ENCODE measurements around the gene GSTM4.
A peak's percentile ranks its signal among the peaks of the same experiment; 100 is the strongest.

The GSTM4 gene

DNA sequence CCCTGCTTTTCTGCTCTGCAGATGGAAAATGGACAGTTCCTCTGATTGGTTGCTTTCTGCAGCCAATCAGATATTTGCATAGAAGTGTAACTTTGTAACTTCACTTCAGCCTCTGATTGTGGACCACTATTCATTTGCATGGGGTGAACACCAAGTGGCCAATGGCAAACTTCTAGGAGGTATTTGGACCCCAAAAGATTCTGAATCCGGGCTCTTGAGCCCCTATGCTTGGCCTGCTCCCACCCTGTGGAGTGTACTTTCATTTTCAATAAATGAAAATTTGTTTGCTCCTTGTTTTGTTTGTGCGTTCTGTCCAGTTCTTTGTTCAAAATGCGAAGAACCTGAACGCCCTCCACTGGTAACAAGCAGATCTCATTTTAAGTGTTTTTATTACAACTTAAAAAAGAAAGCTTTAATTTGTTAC is 6.4 kb upstream of the GSTM4 start:
- H3K4me3 ChIP-seq (ENCODE audit: low read depth, low read length) = no peak overlapping the region
- no peaks in the 10 kb centered on the region for H3K27me3 ChIP-seq (ENCODE audit: insufficient read depth, low read depth, severe bottlenecking)
- TF ChIP-seq, protein P1, sequence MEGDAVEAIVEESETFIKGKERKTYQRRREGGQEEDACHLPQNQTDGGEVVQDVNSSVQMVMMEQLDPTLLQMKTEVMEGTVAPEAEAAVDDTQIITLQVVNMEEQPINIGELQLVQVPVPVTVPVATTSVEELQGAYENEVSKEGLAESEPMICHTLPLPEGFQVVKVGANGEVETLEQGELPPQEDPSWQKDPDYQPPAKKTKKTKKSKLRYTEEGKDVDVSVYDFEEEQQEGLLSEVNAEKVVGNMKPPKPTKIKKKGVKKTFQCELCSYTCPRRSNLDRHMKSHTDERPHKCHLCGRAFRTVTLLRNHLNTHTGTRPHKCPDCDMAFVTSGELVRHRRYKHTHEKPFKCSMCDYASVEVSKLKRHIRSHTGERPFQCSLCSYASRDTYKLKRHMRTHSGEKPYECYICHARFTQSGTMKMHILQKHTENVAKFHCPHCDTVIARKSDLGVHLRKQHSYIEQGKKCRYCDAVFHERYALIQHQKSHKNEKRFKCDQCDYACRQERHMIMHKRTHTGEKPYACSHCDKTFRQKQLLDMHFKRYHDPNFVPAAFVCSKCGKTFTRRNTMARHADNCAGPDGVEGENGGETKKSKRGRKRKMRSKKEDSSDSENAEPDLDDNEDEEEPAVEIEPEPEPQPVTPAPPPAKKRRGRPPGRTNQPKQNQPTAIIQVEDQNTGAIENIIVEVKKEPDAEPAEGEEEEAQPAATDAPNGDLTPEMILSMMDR (IDR thresholded peaks at IDR 0.05; ENCODE audit: low read depth, low read length) = 0 out of 2 replicates have a peak, but pooled peaks have one; percentile 12
- H3K36me3 ChIP-seq = no peaks in the 10 kb centered on the region
- H3K27ac ChIP-seq = no peak overlapping the region
- no peaks in the 10 kb centered on the region for H3K9me3 ChIP-seq (ENCODE audit: severe bottlenecking)
- no peak for DNase-seq

DNA sequence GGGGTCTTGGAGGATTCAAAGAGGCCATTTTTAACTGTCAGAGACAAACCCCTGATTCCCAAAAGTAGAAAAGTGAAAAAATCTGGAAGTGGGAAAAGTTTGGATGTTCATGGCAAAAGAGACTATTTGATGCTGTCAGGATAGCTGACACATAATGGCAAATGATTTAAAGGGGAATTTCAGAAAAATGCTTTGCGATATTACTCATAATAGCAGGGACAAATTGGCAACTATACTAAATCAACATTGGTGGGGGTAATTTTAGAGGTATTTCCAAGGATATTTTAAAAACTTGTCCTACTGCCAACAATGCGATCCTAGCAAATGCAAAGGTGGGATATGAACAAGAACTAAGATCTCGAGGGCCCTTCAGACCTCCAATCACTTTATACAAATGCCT is 5.3 kb upstream of the GSTM4 start:
- TF ChIP-seq, protein P1 (IDR thresholded peaks at IDR 0.05; ENCODE audit: low read depth, low read length) = no peak
- no peak for DNase-seq
- H3K27ac ChIP-seq = no peak overlapping the region
- no peak overlapping the region for H3K4me3 ChIP-seq (ENCODE audit: low read depth, low read length)
- H3K9me3 ChIP-seq (ENCODE audit: severe bottlenecking) = no peaks in the 10 kb centered on the region
- H3K36me3 ChIP-seq = no peaks in the 10 kb centered on the region
- H3K27me3 ChIP-seq (ENCODE audit: insufficient read depth, low read depth, severe bottlenecking) = no peaks in the 10 kb centered on the region

DNA sequence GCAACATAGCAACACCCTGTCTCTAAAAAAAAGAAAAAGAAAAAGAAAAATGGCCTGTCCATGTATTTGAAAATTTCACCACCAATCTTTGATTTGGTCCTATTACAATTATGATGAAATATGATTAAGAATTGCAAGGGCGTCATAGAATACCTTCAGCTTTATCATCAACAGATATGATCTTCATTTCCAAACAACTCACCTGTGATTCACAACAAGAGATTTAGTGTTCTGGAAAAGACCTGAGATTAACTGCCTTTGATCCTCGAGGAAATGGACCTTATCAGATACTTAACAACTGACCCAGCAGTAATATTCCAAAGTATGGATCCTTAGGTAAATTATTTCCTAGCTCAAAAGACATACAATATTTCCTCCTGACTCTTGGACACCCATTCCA is 3.5 kb upstream of the GSTM4 start:
- Histone ChIP-seq H3K36me3 (no peaks in the 10 kb centered on the region), H3K27ac (no peak overlapping the region), H3K27me3 (ENCODE audit: insufficient read depth, low read depth, severe bottlenecking) (no peaks in the 10 kb centered on the region), H3K9me3 (ENCODE audit: severe bottlenecking) (no peaks in the 10 kb centered on the region), H3K4me3 (ENCODE audit: low read depth, low read length) (no peak overlapping the region)
- TF ChIP-seq, protein P1 (IDR thresholded peaks at IDR 0.05; ENCODE audit: low read depth, low read length) = no peak
- DNase-seq = no peak

- DNase-seq = no peak
- H3K27ac ChIP-seq = no peak overlapping the region
- TF ChIP-seq, protein P1 (IDR thresholded peaks at IDR 0.05; ENCODE audit: low read depth, low read length) = no peak
These were observed 2.6 kb upstream of the GSTM4 start for GRCh38 chr1:109653306-109653705.

GRCh38 chr1:109654519-109654918 is 1.4 kb upstream of the GSTM4 start:
- Histone ChIP-seq H3K9me3 (ENCODE audit: severe bottlenecking) (no peaks in the 10 kb centered on the region), H3K36me3 (no peaks in the 10 kb centered on the region), H3K27me3 (ENCODE audit: insufficient read depth, low read depth, severe bottlenecking) (no peaks in the 10 kb centered on the region), H3K27ac (no peak overlapping the region), H3K4me3 (ENCODE audit: low read depth, low read length) (no peak overlapping the region)
- TF ChIP-seq, protein P1 (IDR thresholded peaks at IDR 0.05; ENCODE audit: low read depth, low read length) = no peak
- DNase-seq = no peak

More at GRCh38 chr1:109653306-109653705, 2.6 kb upstream of the GSTM4 start:
- no peaks in the 10 kb centered on the region for H3K27me3 ChIP-seq (ENCODE audit: insufficient read depth, low read depth, severe bottlenecking)
- no peak overlapping the region for H3K4me3 ChIP-seq (ENCODE audit: low read depth, low read length)
- H3K36me3 ChIP-seq = no peaks in the 10 kb centered on the region
- H3K9me3 ChIP-seq (ENCODE audit: severe bottlenecking) = no peaks in the 10 kb centered on the region

DNA sequence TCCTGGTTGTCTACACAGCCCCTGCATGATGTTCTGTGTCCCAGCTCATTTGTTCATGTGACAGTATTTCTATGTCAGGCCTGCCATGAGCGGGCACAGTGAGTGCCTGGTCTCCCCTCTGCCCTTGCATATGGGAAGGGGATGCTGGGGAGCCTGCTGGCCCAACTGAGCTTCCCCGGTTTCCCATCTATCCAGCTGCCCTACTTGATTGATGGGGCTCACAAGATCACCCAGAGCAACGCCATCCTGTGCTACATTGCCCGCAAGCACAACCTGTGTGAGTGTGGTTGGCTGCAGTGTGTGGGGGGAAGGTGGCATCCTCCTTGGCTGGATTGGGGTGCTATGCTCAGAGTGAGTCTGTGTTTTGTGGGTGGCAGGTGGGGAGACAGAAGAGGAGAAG is 1.5 kb downstream of the GSTM4 start:
- TF ChIP-seq, protein P1 (IDR thresholded peaks at IDR 0.05; ENCODE audit: low read depth, low read length) = no peak
- Histone ChIP-seq H3K4me3 (ENCODE audit: low read depth, low read length) (no peak overlapping the region), H3K36me3 (no peaks in the 10 kb centered on the region), H3K27me3 (ENCODE audit: insufficient read depth, low read depth, severe bottlenecking) (no peaks in the 10 kb centered on the region), H3K9me3 (ENCODE audit: severe bottlenecking) (no peaks in the 10 kb centered on the region), H3K27ac (no peak overlapping the region)
- DNase-seq = no peak
